ENCODE data around the gene FBXO38.

Gene FBXO38

GRCh38 chr5:148482697-148483462 lies 99.1 kb downstream of the FBXO38 start:
- peak; percentile 73 for DNase-seq

- DNase-seq, result no peak
Observed at GRCh38 chr5:148483750-148484149, 100.0 kb downstream of the FBXO38 start.

DNA sequence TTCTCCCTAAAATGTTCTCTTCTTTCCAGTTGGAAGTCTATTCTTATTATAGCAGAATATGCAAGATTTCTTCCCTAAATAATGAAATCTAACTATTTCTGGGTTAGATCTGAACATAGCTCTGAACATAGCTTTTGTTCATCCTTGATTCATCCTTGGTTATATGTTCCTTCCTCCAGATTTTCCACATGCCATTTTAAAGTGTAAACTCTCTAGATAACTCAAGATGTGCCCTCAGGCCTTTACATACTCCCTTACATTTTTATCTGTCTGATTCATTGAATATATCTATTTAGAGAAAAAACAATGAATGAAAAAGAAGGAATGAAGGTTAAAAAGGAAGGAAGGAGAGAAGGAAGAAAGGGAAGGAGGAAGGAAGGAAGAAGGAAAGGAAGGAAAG lies 100.9 kb downstream of the FBXO38 start:
- no peak for DNase-seq

DNA sequence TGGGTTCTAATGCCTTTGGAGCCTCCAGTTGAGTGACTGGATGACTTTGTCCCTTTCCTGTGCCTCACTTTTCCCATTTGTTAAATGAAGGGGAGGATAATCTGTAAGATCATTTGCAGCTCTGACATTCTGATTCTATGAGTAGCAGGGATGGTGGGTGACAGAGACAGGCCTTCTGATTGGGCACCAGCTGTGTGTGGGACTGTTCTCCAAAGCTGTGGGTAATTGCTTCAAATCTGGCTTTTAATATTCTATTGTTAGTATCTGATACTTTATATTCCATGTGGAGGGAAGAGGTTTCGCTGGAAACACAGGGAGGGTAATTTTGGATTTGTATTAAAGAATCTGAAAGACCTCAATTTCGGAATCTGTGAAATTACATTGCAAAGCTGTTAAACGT lies 102.7 kb downstream of the FBXO38 start:
- no peak for DNase-seq

DNA sequence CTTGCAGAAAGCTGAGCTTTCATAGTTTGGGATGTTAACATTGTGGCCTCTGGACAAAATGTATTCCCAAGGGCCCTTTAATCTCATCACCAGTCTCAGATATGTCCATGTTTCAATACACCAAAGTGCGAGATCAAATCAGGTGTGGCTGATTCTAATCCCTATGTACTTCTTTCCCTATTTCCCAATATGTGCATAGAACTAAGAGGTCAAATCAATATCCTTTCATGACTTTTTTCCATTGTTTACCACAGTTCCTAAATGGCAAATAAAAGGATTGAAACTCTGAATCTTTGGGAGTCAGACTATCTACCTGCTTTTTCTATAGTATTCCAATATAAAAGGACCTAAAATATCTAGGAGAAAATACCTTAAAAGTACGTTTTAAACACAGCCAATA lies 105.0 kb downstream of the FBXO38 start:
- no peak for DNase-seq

DNA sequence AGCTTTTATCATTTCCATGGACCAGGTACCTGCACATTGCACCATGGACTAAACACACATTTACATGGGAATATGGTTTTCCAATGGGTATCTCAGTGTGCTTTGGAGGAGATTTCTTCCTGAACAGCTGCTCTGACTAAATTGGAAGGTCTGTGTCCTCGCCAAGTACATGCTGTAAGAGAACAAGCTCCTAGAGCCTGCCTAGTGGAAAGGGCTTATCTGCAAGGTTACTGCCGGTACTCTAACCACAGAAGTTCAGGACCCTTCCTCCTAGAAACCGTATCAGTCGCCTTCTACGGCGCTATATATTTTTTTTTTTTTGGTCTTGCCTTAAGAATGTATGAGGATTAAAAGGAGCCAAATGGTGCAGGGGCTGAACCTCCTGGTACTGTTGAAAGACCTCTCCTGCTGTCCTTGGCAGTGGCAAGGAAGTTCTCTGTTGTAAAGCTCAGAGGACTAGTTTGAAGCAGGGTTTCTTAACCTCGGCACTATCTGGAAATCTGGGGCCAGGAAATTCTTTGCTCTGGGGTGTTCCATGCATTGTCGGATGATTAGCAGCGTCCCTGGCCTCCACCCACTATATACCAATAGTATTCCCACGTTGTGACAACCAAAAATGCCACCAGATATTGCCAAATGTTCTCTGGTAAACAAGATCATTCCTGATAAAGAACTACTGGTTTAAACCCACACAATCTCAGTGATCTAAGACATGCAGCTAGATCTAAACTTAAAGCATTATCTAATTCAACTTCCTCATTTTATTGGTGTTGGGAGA lies 107.4 kb downstream of the FBXO38 start:
- DNase-seq, result no peak

DNA sequence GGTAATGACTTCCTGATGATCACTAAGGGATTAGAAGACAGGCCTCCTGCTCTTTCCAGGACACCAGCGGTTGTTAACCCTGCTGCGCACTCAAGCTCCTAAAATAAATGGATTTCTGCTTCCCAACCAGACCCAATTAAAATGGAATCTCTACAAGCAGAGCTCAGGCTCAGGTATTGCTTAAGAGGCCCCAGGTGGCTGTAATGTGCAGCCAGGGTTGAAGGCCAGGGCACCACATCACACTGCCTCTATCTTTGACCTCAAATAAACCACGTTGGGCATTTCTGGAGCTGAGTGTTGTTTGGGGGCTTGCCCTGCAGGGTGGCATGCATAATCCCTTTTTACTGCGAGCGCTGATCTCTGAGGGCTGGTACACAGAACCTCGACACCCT lies 108.0 kb downstream of the FBXO38 start:
- no peak for DNase-seq

GRCh38 chr5:148492351-148492750 lies 108.6 kb downstream of the FBXO38 start:
- DNase-seq, result no peak
